PC-9 (cell line): ENCODE data around the gene FADS6.

Experiments
- CTCF ChIP-seq: fragments of 200-600 bp; sonication (generic); conservative IDR thresholded peaks from 2 replicates; pipeline ENCODE4 v1.6.1; 2017; ENCODE audit warnings: mixed run types, antibody characterized with exemption, mild to moderate bottlenecking, moderate library complexity
- EZH2 ChIP-seq: fragments of 200-600 bp; sonication (generic); IDR thresholded peaks from 2 replicates; pipeline ENCODE4 v1.8.0; 2017; ENCODE audit warnings: antibody characterized with exemption, low read depth

DNA sequence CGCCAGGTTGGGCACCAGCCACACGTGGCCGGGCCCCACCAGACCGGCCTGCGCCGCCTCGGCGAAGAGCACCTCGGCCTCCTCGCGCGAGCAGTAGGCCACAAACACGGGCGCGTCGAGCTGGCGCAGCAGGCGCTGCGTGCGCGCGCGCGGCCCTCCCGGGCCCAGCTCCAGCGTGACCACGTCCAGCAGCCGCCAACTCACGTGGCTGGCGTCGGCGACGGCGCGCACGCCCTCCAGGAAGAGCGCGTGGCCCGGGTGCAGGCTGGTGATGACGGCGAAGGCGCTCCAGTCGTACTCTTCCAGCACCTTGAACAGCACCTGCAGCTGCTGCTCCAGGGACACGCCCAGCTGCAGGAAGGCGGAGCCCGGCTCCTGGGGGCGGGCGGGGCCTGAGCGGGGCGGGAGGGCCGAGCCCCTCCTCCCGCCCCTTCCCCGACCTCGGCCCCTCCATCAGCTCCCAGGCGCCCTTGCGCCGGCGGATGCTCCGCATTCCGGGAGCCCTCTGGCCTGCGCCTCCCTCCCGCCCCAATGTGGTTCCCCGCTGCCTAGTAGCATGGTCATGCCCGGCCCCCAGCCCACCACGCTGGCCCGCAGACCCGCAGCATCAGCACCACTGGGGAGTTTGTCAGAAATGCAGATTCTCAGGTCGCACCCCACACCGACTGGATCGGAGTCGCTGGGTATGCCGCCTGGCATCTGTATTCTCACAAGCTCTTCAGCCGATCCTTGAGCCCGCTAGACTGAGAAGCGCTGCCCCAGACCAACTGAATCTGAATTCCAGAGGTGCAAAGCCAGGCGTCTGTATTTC, 41.0 kb downstream of the FADS6 start:
- TF ChIP-seq CTCF, result no peak
- no peak for TF ChIP-seq EZH2
